WI38 (cell line): Measurements from ENCODE around the gene LRMDA.
A peak's percentile ranks its signal among the peaks of the same experiment; 100 is the strongest.

ENCODE experiments used
- H3K4me3 ChIP-seq: 2 replicates; pipeline ENCODE4 v1.5.1; 2011; ENCODE audit warnings: low read depth, mild to moderate bottlenecking, control low read depth, low read length
- CTCF ChIP-seq: IDR thresholded peaks from 2 replicates; pipeline ENCODE4 v1.5.1; 2012; ENCODE audit warnings: low read depth, mild to moderate bottlenecking, control low read depth, low read length

The LRMDA gene

GRCh38 chr10:75399461-75400162 is 31.8 kb upstream of the LRMDA start:
- H3K4me3 ChIP-seq: peak overlapping the region; percentile 78
- peak; percentile 14; the same call in 1 of the 2 replicates for TF ChIP-seq CTCF

GRCh38 chr10:75400163-75400770 is 31.2 kb upstream of the LRMDA start:
- no peak for TF ChIP-seq CTCF
- peak overlapping the region; percentile 78 for H3K4me3 ChIP-seq

- H3K4me3 ChIP-seq: peak overlapping the region; percentile 78
- TF ChIP-seq CTCF: no peak
Measured at GRCh38 chr10:75400771-75401568, 30.5 kb upstream of the LRMDA start.

GRCh38 chr10:75401569-75402485 is 29.6 kb upstream of the LRMDA start, which contains the start of gene ZNF503:
Gene ZNF503 (minus strand): TSS chr10:75401764. CDS start chr10:75401419, 345 bp downstream.
- H3K4me3 ChIP-seq: peak within 1 kb of the TSS; percentile 78
- TF ChIP-seq CTCF: no peak

GRCh38 chr10:75402486-75403143 is 28.8 kb upstream of the LRMDA start:
- TF ChIP-seq CTCF: no peak
- H3K4me3 ChIP-seq: peak overlapping the region; percentile 78

GRCh38 chr10:75403144-75403938 is 28.1 kb upstream of the LRMDA start:
- no peak for TF ChIP-seq CTCF
- H3K4me3 ChIP-seq: peak overlapping the region; percentile 78
